SU-DHL-6 (cell line): ENCODE results near the gene ODF2.

Source experiments
- H2AFZ ChIP-seq: fragments of 200-600 bp; sonication (generic); 2 replicates; pipeline ENCODE4 v1.6.1; 2014; ENCODE audit warnings: low read depth, mild to moderate bottlenecking, moderate library complexity, mixed read lengths, antibody characterized with exemption, low read length; ENCODE audit not compliant: severe bottlenecking
- H3F3A ChIP-seq: fragments of 200-600 bp; shearing (Covaris generic); 2 replicates; pipeline ENCODE4 v1.6.0; 2016; ENCODE audit warnings: antibody characterized with exemption, mild to moderate bottlenecking; ENCODE audit not compliant: insufficient read depth
- H3K27ac ChIP-seq: fragments of 200-600 bp; sonication (generic); 2 replicates; pipeline ENCODE4 v1.5.1; 2016; ENCODE audit warnings: low read depth, mild to moderate bottlenecking, low read length, moderate library complexity, mixed read lengths
- H3K27me3 ChIP-seq: fragments of 200-600 bp; sonication (generic), shearing (Covaris generic); 2 replicates; pipeline ENCODE4 v1.6.0; 2014; ENCODE audit warnings: mild to moderate bottlenecking, low read length
- H3K36me3 ChIP-seq: fragments of 200-600 bp; sonication (generic); 2 replicates; pipeline ENCODE4 v1.6.1; 2014; ENCODE audit warnings: mild to moderate bottlenecking, low read length, mixed read lengths
- H3K4me2 ChIP-seq: fragments of 300-600, 200-600 bp; shearing (Covaris generic), sonication (generic); 2 replicates; pipeline ENCODE4 v1.6.0; 2014; ENCODE audit warnings: low read length, low read depth, mild to moderate bottlenecking; ENCODE audit not compliant: poor library complexity, severe bottlenecking
- H3K4me3 ChIP-seq: fragments of 200-600 bp; sonication (generic); 2 replicates; pipeline ENCODE4 v1.5.1; 2014; ENCODE audit warnings: antibody characterized with exemption, low read length, mild to moderate bottlenecking, mixed read lengths; ENCODE audit not compliant: insufficient read depth, poor library complexity, severe bottlenecking
- H3K79me2 ChIP-seq: fragments of 200-600 bp; sonication (generic); 2 replicates; pipeline ENCODE4 v1.6.1; 2014; ENCODE audit warnings: mild to moderate bottlenecking, low read length, moderate library complexity; ENCODE audit not compliant: insufficient read depth
- H3K9ac ChIP-seq: fragments of 200-600 bp; sonication (generic); 2 replicates; pipeline ENCODE4 v1.7.0; 2014; ENCODE audit warnings: mild to moderate bottlenecking, low read length
- H3K9me2 ChIP-seq: fragments of 200-600 bp; sonication (generic); replicated peaks from 2 replicates; pipeline ENCODE4 v1.6.1; 2014; ENCODE audit warnings: low read length; ENCODE audit not compliant: insufficient read depth
- H3K9me3 ChIP-seq: fragments of 200-600 bp; sonication (generic); 2 replicates; pipeline ENCODE4 v1.6.1; 2014; ENCODE audit warnings: low read length, mixed read lengths; ENCODE audit not compliant: insufficient read depth
- H4K20me1 ChIP-seq: fragments of 200-600 bp; sonication (generic); 2 replicates; pipeline ENCODE4 v1.6.1; 2014; ENCODE audit warnings: low read depth, mild to moderate bottlenecking, antibody characterized with exemption, low read length, moderate library complexity, mixed read lengths
- EZH2phosphoT487 ChIP-seq: fragments of 200-600 bp; sonication (generic), shearing (Covaris generic); conservative IDR thresholded peaks from 2 replicates; pipeline ENCODE4 v1.6.1; 2018; ENCODE audit warnings: mild to moderate bottlenecking, antibody characterized with exemption, low read length, moderate library complexity, mixed read lengths
- TF ChIP-seq, protein P1 (sequence below): fragments of 200-600 bp; sonication (generic); IDR thresholded peaks from one replicate; pipeline ENCODE4 v1.5.1; 2017; ENCODE audit warnings: antibody characterized with exemption, mild to moderate bottlenecking, low read length, moderate library complexity; ENCODE audit not compliant: insufficient read depth, poor library complexity, severe bottlenecking

Gene ODF2

DNA sequence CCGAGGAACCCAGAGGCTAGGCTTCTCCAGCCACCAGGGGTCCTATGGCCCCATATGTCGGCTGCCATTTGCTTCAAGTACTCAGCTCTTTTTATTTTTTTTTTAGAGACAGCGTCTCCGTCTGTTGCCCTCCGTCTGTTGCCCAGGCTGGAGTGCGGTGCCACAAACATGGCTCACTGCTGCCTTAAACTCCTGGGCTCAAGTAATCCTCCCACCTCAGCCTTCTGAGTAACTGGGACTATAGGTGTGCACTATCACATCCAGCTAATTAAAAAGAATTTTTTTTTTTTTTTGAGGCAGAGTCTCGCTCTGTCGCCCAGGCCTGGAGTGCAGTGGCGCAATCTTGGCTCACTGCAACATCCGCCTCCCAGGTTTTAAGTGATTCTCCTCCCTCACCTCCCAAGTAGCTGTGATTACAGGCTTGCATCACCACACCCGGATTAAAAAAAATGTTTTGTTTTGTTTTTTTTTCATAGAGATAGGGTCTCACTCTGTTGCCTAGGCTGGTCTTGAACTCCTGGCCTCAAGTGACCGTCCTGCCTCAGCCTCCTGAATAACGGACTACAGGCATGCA lies 26.2 kb upstream of the ODF2 start:
- Histone ChIP-seq H3K9me2 (no peaks in the 10 kb centered on the region), H3K36me3 (no peaks in the 10 kb centered on the region), H3K4me3 (no peak overlapping the region), H3F3A (no peaks in the 10 kb centered on the region), H3K4me2 (no peak overlapping the region), H3K27ac (no peak overlapping the region), H3K9me3 (no peaks in the 10 kb centered on the region), H4K20me1 (no peaks in the 10 kb centered on the region), H3K27me3 (no peaks in the 10 kb centered on the region), H2AFZ (no peak overlapping the region), H3K9ac (no peak overlapping the region), H3K79me2 (no peaks in the 10 kb centered on the region)
- TF ChIP-seq EZH2phosphoT487 = no peak
- TF ChIP-seq, protein P1, sequence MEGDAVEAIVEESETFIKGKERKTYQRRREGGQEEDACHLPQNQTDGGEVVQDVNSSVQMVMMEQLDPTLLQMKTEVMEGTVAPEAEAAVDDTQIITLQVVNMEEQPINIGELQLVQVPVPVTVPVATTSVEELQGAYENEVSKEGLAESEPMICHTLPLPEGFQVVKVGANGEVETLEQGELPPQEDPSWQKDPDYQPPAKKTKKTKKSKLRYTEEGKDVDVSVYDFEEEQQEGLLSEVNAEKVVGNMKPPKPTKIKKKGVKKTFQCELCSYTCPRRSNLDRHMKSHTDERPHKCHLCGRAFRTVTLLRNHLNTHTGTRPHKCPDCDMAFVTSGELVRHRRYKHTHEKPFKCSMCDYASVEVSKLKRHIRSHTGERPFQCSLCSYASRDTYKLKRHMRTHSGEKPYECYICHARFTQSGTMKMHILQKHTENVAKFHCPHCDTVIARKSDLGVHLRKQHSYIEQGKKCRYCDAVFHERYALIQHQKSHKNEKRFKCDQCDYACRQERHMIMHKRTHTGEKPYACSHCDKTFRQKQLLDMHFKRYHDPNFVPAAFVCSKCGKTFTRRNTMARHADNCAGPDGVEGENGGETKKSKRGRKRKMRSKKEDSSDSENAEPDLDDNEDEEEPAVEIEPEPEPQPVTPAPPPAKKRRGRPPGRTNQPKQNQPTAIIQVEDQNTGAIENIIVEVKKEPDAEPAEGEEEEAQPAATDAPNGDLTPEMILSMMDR = no peak

DNA sequence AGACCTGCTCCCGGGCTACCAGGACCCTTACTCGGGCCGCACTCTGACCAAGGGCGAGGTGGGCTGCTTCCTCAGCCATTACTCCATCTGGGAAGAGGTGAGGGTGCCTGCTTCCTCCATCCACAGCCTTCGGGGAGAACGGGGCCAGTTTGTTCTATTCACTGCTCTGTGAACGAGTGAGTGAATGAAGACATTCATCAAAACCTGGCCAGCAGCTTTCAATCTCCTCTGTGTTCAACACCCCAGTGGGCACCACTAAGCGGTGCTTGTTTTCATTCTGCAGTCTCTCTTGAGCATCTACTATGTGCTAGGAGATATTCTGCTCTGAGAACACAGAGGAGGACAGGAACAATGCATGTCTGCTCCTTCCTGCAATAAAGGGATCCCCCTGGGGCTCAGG lies 24.6 kb upstream of the ODF2 start:
- Histone ChIP-seq H3K9me2 (no peaks in the 10 kb centered on the region), H3K9ac (no peak overlapping the region), H3K9me3 (no peaks in the 10 kb centered on the region), H3K27me3 (no peaks in the 10 kb centered on the region), H4K20me1 (no peaks in the 10 kb centered on the region), H3K79me2 (no peaks in the 10 kb centered on the region), H3K4me2 (no peak overlapping the region), H3K4me3 (no peak overlapping the region), H3K36me3 (no peaks in the 10 kb centered on the region), H2AFZ (no peak overlapping the region), H3F3A (no peaks in the 10 kb centered on the region), H3K27ac (no peak overlapping the region)
- TF ChIP-seq EZH2phosphoT487 = no peak
- TF ChIP-seq, protein P1 = no peak

DNA sequence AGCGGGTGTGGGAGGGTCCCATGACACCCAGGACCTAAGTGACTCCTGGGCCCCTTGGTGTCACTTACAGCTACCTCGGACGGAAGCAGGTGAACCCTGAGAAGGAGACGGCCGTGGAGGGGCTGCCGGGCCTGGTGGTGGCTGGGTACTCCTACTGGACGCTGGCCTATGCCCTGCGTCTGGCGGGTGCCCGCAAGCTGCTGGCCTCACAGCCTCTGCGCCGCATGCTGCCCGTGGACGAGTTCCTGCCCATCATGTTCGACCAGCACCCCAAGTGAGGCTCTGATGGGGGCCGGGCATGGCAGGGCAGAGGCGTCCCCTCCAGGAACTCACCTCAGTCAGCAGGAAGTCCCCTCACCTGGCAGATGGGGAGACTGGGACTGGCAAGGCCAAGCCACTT lies 21.5 kb upstream of the ODF2 start:
- Histone ChIP-seq H3K9me2 (no peaks in the 10 kb centered on the region), H3F3A (no peaks in the 10 kb centered on the region), H3K27me3 (no peaks in the 10 kb centered on the region), H3K9me3 (no peaks in the 10 kb centered on the region), H3K79me2 (no peaks in the 10 kb centered on the region), H3K27ac (no peak overlapping the region), H3K4me3 (no peak overlapping the region), H4K20me1 (no peaks in the 10 kb centered on the region), H2AFZ (no peak overlapping the region), H3K9ac (no peak overlapping the region), H3K4me2 (no peak overlapping the region), H3K36me3 (no peaks in the 10 kb centered on the region)
- TF ChIP-seq, protein P1 = no peak
- TF ChIP-seq EZH2phosphoT487 = no peak
